HEK293T (cell line): ENCODE data around the gene ESR1.

Experiments used
- CTBP1 ChIP-seq: fragments of 450-650 bp; IDR thresholded peaks from 2 replicates; pipeline ENCODE4 v1.6.1; 2016; ENCODE audit warnings: borderline replicate concordance
- ELF4 ChIP-seq: fragments of 450-650 bp; IDR thresholded peaks from 2 replicates; pipeline ENCODE4 v1.6.1; 2017; ENCODE audit warnings: antibody characterized with exemption
- FOXA1 ChIP-seq: fragments of 450-650 bp; IDR thresholded peaks from 2 replicates; pipeline ENCODE4 v1.6.1; 2016; ENCODE audit warnings: mild to moderate bottlenecking
- FOXK2 ChIP-seq: fragments of 450-650 bp; IDR thresholded peaks from 2 replicates; pipeline ENCODE4 v1.6.1; 2016; ENCODE audit warnings: mild to moderate bottlenecking
- FOXM1 ChIP-seq: fragments of 450-650 bp; IDR thresholded peaks from 2 replicates; pipeline ENCODE4 v1.6.1; 2017; ENCODE audit warnings: mild to moderate bottlenecking, borderline replicate concordance
- LEF1 ChIP-seq: fragments of 450-650 bp; IDR thresholded peaks from 2 replicates; pipeline ENCODE4 v1.6.1; 2017; ENCODE audit warnings: mild to moderate bottlenecking, borderline replicate concordance
- PKNOX1 ChIP-seq: fragments of 450-650 bp; IDR thresholded peaks from 2 replicates; pipeline ENCODE4 v1.6.1; 2016
- SP1 ChIP-seq: fragments of 450-650 bp; IDR thresholded peaks from 2 replicates; pipeline ENCODE4 v1.6.1; 2017
- SUZ12 ChIP-seq: fragments of 450-650 bp; IDR thresholded peaks from 2 replicates; pipeline ENCODE4 v1.6.1; 2016; ENCODE audit warnings: mild to moderate bottlenecking

GRCh38 chr6:151806757-151807512 is 547 bp upstream of the ESR1 start:
- TF ChIP-seq SP1 (no peak), ELF4 (no peak), FOXK2 (no peak), SUZ12 (no peak), FOXA1 (no peak), PKNOX1 (no peak), FOXM1 (no peak), CTBP1 (no peak), LEF1 (no peak)
